GM18870 (cell line): Measurements from ENCODE around the gene PRDM1.
"Not testable (repeated sequence)": the region's sequence is repeated elsewhere in the genome, so short reads cannot be mapped to it uniquely, and the experiment has no call there.

ENCODE experiments used
- ATAC-seq: cut with Tn5 transposase; IDR thresholded peaks from one replicate; pipeline ENCODE4 v1.9.1; 2021; ENCODE audit warnings: moderate library complexity; ENCODE audit not compliant: unreplicated experiment

Gene PRDM1

GRCh38 chr6:106135911-106136571 is 49.9 kb downstream of the PRDM1 start:
- no peak for ATAC-seq

- no peak for ATAC-seq
Measured at GRCh38 chr6:106136845-106137244, 50.7 kb downstream of the PRDM1 start.

GRCh38 chr6:106138151-106138550 is 52.0 kb downstream of the PRDM1 start:
- no peak for ATAC-seq

- peak; percentile 86 for ATAC-seq
Measured at GRCh38 chr6:106141441-106142237, 55.5 kb downstream of the PRDM1 start.

- no peak for ATAC-seq
Measured at GRCh38 chr6:106142876-106143431, 56.8 kb downstream of the PRDM1 start.

- no peak for ATAC-seq
Measured at GRCh38 chr6:106143665-106144064, 57.5 kb downstream of the PRDM1 start.

- ATAC-seq, result no peak
Measured at GRCh38 chr6:106145144-106145543, 59.0 kb downstream of the PRDM1 start.

GRCh38 chr6:106145741-106146227 is 59.6 kb downstream of the PRDM1 start:
- ATAC-seq, result peak; percentile 33

- ATAC-seq, result peak; percentile 33
Measured at GRCh38 chr6:106146852-106147351, 60.8 kb downstream of the PRDM1 start.

GRCh38 chr6:106147476-106147875 is 61.3 kb downstream of the PRDM1 start:
- ATAC-seq, result no peak

- ATAC-seq, result no peak
Measured at GRCh38 chr6:106149472-106150069, 63.4 kb downstream of the PRDM1 start.

- ATAC-seq, result not testable (repeated sequence)
Measured at GRCh38 chr6:106152476-106152875, 66.3 kb downstream of the PRDM1 start.

- ATAC-seq, result no peak
Measured at GRCh38 chr6:106152952-106153351, 66.8 kb downstream of the PRDM1 start.

- no peak for ATAC-seq
Measured at GRCh38 chr6:106154326-106154725, 68.2 kb downstream of the PRDM1 start.

- ATAC-seq, result no peak
Measured at GRCh38 chr6:106155219-106155830, 69.2 kb downstream of the PRDM1 start.

GRCh38 chr6:106156413-106156812 is 70.3 kb downstream of the PRDM1 start:
- no peak for ATAC-seq

- ATAC-seq, result no peak
Measured at GRCh38 chr6:106156863-106157262, 70.7 kb downstream of the PRDM1 start.

- ATAC-seq, result no peak
Measured at GRCh38 chr6:106158816-106159215, 72.7 kb downstream of the PRDM1 start.
